ENCODE results near the gene NMRAL1.

DNA sequence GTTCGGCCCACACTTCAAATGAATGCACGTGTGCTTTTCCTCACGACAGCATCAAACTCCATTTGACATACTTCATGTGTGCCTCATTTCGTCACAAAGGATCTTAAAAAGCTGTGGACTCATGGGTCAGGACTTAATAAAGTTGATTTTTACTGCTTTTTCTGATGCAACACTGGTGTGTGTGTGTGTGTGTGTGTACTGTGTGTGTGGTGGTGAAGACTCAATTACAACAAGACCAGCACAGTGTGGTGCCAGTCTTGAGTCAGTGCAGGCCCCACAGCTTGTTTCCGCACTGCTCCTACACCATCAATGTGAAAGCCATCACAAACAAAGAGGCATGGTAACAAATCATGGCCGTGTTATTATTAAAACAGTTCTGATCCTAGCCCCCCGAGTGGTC, 46.5 kb upstream of the NMRAL1 start:
- TF ChIP-seq, protein P1, sequence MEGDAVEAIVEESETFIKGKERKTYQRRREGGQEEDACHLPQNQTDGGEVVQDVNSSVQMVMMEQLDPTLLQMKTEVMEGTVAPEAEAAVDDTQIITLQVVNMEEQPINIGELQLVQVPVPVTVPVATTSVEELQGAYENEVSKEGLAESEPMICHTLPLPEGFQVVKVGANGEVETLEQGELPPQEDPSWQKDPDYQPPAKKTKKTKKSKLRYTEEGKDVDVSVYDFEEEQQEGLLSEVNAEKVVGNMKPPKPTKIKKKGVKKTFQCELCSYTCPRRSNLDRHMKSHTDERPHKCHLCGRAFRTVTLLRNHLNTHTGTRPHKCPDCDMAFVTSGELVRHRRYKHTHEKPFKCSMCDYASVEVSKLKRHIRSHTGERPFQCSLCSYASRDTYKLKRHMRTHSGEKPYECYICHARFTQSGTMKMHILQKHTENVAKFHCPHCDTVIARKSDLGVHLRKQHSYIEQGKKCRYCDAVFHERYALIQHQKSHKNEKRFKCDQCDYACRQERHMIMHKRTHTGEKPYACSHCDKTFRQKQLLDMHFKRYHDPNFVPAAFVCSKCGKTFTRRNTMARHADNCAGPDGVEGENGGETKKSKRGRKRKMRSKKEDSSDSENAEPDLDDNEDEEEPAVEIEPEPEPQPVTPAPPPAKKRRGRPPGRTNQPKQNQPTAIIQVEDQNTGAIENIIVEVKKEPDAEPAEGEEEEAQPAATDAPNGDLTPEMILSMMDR (IDR thresholded peaks at IDR 0.05): no peak
- no peak for TF ChIP-seq POLR2A (IDR thresholded peaks at IDR 0.05)
